Stimulated activated CD8-positive, alpha-beta memory T cell treated with anti-CD3 and anti-CD28 coated beads, Interleukin-4, amount 100 ng/mL, for 48 hours (primary cell): ENCODE data around the gene CCDC83.

Source experiments
- DNase-seq: peaks from one replicate; pipeline ENCODE4 v3.0.0-alpha.2; 2020

CCDC83 gene

DNA sequence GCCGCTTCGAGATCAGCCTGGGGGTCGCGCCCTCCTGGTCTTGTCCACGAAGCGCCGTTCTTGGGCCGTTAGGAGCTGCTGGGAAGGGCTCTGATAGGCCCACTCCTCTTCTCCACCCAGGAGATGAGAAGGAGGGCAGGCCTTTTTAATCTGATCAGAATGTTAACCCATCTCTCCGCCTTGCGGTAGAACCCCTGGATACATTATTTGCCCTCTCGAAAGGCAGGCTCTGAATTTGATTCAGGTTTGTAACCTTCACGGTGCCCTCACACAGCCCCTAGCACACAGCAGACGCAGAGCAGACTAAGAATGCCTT is at the start of gene CCDC83:
TSS of gene CCDC83 (plus strand) at position 43 of the 316 bp plus-strand sequence. CDS start 9,741 bp downstream, outside the sequence.
- no peak for DNase-seq

DNA sequence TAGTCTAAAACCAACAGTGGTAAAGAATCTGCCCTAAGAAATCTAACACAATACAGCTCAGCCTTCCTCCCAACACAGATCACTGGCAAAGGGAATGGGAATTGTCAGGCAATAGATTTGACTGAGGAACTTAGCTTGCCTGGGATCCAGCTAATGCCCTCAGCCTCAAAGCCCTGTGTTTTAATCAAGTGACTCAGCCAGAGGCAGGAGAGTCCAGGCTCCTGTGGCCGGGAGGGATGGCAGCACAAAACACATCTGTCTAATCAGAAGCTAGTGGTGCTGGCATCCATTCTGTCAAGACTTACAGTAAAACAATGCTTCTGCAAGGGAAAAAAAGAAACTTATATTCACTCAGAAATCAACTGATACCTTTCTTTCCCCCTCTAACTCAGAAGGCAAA is 49.8 kb upstream of the CCDC83 start:
- DNase-seq, result no peak

DNA sequence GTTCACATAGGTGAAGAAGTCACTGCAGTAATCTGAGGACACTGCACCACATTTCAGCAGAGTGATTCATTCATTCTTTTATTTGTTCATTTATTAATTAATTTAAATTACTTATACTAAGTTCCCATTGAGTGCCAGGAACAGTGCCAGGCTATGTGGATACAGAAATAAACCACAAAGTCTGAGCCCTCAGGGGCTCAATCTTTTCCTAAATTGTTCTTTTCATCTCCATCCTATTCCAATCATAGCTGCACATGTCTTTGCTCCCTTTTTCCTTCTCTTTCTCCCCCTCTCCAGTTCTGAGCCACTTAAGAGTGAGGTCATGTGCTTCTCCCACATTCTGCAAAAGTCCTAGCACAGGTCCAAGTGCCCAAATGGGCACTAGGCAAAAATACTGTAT is 49.2 kb upstream of the CCDC83 start:
- DNase-seq, result no peak

DNA sequence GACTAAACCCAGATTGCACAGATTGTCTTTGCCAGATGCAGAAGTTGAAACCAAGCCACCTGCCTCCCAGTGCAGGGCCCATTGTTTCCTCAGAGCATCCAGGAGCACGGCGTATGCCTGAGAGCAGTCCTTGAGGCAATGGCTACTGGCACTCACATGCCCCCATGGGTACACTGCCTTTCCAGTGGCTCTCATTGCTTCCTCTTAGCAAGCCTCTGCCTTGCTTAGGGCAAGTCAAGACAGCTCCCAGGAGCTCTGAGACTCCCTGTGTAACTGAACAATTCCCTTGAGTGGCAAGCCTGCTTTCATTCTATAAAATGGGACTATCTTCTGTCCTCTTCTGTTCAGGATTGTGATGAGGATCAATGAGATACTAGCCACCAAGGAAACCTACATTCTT is 48.3 kb upstream of the CCDC83 start:
- no peak for DNase-seq

DNA sequence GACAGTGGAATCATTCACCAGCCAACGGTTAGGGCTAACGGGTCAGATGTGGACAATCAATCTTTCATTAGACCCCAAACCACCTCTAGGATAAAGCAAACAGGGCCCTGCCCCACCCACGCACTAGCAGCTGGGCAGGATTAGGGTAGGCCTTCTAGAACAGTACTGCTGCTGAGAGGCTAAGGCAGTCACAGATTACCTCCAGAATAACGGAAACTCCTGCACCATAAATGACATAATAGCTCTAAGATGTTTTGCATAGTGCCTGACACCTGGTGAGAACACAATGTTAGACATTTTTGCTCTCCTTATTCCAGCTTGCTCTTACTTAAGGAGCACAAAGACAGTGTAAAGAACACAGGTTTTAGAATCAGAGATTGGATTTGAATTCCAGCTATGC is 46.0 kb upstream of the CCDC83 start:
- no peak for DNase-seq

DNA sequence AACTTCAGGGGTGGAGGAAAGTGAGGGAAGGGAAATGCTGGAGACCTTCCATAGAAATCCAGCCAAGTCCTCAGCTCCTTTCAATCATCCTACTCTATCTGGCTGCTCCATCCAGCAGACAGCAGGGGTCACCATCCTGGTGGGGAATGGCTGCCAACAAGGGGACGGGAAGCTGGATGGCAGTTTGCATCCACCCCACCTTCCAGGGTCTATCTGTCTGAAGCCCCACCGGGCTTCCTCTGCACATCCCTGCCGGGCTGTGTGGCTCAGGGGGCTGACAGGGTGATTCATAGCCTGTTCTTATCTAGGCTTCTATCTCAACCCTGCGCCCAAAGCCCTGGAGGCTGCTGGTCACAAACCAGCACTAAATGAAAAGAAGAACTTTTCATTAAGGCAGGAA is 45.3 kb upstream of the CCDC83 start:
- DNase-seq, result peak; percentile 45

DNA sequence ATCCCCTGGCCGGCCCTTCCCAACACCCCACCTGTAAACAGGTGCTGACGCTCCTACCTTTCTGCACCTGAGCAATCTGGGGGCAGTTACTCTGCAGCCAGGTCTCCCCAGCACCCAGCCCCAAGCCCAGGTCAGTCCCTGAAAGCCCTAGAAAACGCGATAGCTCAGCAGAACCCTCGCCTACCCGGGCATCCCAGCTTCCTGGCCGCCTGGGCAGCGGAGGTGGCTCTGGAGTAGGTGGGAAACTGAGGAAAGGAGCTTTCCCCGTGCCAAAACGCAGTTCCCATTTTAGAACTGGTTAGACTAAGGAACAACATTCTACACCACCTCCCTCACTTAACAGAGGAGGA is 44.7 kb upstream of the CCDC83 start:
- DNase-seq, result no peak

DNA sequence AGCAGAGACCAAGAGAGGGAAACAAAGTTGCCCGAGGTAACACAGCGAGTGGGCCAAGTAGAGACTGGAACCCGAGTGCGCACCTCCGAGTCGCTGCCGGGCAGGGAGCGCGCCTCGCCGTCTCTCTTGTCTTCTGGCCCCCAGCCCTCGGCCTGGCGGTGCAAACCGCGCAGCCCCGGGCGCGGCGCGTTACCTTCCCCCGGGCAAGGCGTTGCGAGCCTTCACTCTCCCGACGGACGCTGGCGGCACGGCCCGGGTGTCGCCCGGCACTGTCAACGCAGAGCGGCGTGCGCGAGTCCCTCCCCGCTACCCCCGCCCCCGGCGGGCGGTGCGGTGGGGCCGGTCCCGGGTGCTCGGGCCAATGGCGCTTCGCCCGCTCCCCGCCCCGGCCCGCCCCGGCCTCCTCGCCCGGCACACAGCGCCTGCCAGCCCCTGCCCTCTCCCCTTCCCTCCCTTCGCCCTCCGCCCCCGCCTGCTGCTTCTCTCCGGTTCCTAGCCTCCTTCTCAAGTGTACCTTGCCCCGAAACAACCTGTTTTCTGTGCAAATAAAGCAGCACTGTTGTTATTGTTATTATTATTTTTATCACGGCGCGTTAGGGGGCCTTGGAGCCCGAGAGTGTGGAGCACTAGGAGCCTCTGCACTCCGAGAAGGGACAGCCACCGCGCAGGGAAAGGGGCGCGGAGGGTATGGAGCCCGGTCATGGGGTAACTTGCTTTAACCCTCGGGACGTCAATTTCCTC is 44.1 kb upstream of the CCDC83 start, which contains the start of gene SYTL2:
TSS of gene SYTL2 (minus strand) at position 271 of the 741 bp plus-strand sequence. CDS start 53,416 bp downstream, outside the sequence.
- peak; percentile 80 for DNase-seq

DNA sequence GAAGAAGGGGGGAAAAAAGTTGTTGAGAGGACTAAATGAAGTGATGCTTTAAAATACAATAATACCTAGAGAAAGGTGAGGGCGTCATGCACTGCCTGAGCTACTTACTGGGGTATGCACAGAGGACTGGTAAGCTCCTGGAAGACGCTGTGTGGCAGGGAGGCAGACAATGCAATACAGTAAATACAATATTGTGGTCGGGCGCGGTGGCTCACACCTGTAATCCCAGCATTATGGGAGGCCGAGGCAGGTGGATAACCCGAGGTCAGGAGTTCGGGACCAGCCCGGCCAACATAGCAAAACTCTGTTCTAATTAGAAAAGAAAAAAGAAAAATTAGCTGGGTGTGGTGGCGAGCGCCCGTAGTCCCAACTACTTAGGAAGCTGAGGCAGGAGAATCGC is 43.6 kb upstream of the CCDC83 start:
- DNase-seq, result no peak

DNA sequence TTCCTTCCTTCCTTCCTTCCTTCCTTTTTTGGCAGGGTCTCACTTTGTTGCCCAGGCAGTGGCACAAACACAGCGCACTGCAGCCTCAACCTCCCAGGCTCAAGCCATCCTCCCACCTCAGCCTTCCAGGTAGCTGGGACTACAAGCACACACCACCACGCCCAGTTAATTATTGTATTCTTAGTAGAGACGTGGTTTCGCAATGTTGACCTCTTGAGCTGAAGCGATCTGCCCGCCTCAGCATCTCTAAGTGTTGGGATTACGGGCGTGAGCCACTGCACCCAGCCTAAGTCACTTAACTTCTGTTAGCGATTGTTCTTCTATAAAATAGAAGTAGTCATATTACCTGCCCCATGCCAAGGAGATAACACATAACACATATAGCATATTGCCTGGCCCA is 41.5 kb upstream of the CCDC83 start:
- no peak for DNase-seq

DNA sequence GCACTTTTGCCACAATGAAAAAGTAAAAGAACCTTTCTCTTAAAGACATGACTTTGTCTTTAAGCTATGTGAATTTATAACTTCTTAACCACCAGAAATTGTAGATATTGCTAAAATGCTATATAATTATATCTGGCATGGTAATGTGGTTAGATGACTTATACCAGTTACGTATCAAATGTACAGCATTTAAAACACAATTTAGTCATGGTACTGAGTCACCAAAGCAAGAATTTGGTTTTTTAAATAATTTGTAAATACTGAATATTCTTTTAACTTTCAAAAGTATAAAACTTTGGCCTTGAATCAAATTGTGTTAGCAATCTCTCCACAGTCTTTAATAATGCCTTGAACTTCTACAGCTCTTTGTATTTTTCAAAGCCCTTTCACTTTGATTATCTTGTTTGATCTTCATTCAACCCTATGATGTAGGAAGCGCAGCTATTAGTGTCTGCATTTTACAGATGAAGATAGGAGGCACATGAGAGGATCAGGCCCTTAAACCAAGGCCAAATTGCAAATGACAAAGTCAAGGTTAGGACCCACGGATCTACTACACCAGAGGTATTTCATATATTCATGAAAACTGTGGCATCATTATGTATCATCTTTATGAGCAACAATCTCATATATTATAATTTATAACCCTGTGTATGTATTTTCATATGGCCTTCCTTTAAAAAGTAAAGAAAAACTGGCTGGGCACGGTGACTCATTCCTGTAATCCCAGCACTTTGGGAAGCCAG is 39.8 kb upstream of the CCDC83 start:
- DNase-seq, result no peak

DNA sequence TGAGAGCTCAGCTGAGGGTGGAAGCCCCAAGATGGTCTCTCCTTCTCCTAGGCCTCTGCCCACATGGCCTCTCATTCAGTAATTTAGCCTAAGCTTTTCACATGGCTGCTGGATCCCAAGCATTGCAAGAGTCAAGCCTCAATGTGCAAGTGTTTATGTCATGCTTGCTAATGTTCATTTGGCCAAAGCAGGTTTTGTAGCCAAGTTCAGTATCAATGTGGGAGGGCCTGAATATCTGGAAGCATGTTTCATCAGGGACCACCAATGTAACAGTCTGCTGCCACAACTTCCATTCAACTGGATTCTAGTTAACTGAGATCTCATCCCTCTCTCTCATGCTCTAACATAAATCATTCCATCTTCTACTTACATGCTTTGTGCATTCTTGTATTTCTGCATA is 35.7 kb upstream of the CCDC83 start:
- DNase-seq, result no peak

DNA sequence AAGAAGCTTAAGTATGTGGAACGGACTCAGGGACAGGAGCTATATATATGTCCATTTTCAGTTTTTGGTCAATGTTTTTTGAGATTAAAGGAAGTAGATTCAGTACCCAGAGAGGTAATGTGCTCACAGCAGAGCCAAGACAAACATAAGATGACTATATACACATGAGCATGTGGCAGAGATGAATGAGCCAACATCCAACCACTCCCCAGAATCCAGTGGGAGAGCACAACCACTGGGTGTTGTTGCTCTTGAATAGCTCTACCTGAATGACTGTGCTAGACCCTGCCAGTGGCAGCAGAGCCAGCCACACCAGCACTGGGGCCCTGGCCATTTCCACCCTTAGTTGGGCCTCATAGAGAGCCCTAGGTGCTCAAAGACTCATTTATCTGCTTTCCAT is 33.5 kb upstream of the CCDC83 start:
- DNase-seq, result no peak

DNA sequence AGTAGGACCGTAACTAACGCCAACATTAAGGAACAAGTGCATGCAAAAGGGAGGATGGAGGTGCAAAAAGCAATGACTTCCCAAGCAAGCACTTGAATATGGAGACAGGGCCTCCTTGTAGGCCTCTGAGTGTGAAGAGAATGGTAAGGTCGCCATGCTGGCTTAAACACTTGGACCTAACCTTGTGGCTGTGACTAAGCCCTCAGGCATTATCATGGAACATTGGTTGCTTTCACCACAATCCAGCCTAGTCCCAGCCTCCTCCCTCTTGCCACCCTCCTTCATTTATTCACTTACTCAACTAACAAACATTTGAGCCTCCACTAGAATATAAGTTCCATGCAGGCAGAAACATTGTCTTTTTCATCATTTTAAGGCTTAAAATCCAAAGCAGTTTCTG is 32.4 kb upstream of the CCDC83 start:
- DNase-seq, result no peak

DNA sequence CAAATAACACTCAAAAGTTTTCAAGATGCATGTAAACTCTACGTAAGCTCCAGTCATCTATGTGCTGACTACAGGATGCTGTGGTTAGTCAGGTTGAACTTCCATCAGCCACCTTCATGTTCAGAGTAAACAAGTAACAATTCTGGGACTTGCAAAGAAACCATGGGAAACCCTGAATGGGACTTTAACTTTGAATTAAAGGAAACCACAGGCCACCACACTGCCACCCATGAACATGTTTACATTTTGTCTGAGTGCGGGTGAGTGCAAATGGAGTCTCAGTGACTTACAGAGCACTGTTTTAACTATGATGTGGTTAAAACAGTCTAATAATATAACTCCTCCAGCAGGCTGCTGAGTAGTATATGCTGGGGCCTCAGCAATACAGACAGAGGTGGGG is 31.4 kb upstream of the CCDC83 start:
- peak; percentile 36 for DNase-seq

DNA sequence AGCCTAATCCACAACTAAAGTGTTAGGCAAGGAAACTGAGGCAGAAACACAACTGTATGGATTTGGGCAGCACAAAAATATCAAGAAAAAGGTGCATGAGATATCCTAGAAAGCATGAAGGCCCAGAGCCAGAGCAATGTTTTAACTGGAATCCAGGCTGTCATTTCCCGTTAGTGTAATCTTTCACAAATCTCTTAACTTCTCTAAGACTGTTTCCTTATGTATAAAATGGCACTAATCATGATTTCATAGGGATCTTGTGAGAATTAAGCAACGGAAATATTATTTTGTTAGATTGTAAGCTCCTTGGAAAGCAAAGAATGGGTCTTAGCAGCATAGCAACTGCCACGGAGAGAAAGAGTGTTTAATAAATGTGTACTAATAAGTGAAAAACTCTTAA is 29.6 kb upstream of the CCDC83 start:
- DNase-seq, result no peak

DNA sequence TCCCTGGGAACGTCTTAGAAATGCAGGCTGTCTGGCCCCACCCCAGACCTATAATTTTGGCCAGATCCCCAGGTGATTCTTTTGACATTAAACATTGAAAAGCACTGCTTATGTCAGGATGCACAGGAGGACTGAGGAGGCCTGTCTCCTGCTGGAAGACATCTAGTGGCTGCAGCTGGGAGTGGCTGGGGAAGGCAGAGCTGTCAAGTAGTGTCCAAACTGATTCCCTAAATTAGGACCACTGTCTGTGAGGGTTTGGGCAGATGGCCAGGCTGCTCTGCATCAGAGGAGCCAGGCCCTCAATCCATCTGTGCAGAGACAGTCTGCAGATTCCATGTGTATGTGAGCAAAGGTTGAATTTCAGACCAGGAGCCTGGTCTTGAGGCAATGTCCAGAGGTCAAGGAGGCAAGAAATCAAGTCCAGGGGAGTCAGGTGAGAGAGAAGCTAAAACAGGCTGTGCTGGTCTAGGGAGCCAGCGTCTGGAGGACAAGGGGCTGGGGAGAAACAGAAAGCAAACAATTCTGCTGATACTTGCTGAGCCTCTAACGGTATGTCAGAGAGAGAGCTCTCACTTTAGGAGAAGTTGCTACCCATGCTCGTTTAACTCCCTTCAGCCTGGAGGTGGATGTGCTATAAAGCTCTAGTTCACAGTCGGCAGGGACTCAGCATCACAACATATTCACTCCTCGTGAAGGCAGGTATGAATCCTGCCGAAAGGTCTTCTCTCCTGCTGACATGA is 28.9 kb upstream of the CCDC83 start:
- peak; percentile 48 for DNase-seq

DNA sequence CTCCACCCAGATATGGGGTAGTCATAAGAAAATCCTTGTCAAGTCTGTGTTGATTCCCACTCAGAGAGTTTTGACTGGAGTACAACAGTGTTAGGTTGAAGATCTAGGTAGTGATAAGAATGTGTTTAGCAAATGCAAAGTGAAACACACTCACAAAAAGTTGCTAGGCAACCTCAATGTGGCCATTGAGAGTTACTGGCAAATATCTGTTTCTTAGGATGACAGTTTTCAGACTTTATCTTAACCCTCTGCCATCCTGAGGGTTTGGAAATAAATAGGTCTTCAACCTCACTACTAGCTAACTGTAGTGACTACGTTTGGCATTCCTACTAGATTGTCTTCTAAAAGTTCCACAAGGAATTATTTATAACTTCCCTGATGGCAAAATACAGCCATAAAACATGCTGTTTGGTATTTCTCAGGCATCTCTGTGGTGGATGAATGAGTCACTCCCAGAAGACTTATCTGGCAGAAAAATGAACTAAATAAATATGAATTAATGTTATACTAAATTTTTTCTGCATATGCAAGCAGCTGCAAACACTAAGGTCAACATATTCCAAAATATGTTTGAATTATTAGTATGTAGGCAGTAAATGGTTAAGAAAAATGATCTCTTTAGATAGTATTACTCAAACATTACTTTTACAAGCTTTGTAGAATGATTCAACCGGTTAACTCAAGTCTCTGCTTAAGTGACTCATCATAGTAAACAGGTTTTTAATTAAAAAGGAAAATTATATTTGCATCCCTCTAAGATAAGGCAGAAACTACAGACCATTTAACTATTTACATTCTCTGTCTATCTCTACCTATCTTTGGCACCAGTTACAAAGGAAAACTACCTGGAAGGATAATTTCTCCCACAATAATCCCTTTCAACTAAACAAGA is 27.2 kb upstream of the CCDC83 start:
- no peak for DNase-seq

DNA sequence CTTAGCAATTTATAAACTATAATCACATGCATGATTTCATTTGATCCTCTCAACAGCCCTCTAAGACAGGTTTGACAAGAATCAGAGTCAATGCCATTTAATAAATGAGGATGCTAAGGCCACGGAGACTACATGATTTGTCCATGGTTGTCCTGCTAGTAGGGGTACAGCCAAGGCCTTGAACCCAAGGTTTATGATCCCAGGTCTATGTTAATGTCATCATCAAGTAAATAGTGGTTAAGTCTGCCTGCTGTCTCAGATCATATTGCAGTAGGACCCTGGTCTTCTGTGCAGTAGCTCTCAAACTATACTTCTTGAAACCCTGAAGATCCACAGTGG is 26.6 kb upstream of the CCDC83 start:
- DNase-seq, result no peak

DNA sequence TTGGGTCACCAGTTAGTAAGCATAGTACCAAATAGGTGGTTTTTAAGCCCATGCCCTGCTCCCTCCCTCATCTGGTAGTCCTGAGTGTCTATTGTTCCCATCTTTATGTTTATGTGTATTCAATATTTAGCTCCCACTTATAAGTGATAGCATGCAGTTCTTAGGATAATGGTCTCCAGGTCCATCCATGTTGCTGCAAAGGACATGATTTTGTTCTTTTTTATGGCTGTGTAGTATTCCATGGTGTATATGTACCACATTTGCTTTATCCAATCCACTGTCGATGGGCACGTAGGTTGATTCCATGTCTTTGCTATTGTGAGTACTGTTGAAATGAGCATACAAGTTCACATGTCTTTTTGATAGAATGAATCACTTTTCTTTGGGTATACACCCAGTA is 26.0 kb upstream of the CCDC83 start:
- DNase-seq, result no peak

DNA sequence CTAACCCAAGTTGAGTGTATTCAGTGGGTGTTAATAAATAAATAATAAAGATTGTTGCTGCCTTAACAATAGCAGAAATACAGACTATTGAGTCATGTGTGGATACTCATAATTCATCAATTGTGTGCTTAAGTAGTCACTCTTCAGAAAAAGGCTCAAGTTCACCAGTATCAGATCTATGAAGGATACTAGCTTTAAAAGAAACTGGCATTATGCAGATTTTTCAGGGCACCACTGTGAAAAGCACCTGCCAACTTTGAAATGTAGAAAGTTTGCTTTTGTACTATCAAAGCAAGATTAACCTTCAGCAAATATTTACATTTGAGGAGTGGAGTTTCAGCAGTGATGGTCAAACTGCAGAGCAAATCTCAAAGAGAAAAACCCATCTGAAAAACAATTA is 24.1 kb upstream of the CCDC83 start:
- no peak for DNase-seq

DNA sequence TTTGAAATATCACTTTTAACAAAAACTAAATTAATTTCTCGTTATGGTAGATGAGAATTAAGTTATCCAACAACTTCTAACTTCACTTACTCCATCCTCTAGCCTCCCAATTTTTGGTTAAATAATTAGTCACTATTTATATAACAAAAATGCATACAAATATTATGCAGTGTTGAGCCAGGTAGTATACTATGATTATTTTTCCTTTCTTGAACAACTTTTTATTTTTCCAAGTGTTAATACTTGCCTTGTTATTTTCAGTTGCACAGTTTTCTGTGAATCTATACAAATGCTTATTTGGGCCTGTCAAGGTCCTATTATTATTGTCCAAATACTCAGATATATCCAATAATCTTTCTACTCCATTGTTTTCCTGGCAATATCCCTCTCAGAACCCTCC is 19.9 kb upstream of the CCDC83 start:
- no peak for DNase-seq

DNA sequence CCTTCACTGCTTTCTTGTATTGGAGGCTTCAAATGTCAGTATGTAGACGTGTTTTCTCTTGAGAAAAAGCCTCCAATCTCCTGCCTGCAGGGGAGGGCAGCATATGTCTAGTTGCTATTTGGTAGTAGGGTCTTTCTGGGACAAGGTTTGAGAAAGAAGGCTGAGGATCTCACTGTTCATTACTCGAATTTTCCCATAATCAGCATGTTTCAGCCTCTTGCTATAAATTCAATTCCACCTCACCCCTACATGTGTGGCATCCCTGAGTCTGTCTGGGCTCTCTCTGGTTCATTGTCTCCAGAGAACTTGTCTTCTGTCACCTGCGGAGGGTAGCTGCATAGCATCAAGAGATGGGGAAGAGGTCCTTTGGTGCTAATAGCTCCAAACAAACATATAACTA is 19.5 kb upstream of the CCDC83 start:
- no peak for DNase-seq
